Measurements from ENCODE around the gene NLGN1.

The NLGN1 gene

DNA sequence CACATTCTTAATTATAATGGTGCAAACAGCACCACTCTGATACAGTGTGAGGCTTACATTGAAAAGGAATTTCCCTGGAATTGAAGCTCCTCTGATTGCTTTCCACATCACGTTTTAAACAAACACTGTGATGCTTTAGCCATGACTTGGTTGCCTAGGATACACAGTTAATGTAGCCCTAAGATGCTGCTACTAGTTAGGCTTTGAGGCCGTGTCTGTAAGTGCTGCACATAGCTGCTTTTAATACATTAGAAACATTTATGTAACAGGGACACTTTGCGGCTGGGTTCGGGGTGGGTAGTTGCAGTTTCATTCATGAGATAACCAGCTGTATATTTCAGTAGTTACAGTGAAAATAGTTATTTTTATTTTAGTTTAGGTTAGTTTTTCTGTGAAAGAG is 334.7 kb downstream of the NLGN1 start:
- DNase-seq: no peak

GRCh38 chr3:173733029-173733652 is 335.6 kb downstream of the NLGN1 start:
- DNase-seq: no peak

DNA sequence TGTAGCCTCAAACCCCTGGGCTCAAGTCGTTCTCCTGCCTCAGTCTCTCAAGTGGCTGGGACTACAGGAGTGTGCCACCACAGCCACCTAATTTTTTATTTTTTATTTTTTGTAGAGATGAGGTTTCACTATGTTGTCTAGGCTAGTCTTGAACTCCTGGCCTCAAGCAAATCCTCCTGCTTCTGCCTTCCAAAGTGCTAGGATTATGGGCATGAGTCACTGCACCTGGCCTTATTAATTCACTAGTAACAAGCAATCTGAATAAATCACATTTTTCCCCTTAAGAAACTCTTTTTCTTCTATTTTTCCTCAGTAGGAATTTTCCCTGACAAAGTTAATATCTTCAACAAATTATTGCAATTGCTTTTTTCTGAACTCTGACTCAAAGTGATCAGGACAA is 336.9 kb downstream of the NLGN1 start:
- DNase-seq: no peak

DNA sequence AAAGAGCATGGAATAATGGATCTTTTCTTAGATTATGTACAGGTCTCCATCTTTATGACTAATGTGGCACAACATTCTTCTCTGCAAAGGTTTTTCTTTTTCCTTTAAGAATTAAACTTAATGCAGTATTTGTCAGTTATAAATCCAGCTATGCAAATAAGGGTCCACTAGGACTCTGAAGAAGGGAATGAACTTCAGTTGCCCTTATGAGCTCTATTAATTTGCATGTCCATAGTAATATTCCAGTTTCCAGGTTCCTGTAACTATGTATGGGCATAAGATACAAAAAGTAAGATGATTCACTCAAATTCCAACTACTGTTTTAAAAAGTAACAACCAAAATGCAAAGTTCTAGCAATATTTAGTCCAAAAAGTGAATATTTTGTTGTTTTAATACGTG is 337.4 kb downstream of the NLGN1 start:
- no peak for DNase-seq

GRCh38 chr3:173735841-173736240 is 338.3 kb downstream of the NLGN1 start:
- no peak for DNase-seq

DNA sequence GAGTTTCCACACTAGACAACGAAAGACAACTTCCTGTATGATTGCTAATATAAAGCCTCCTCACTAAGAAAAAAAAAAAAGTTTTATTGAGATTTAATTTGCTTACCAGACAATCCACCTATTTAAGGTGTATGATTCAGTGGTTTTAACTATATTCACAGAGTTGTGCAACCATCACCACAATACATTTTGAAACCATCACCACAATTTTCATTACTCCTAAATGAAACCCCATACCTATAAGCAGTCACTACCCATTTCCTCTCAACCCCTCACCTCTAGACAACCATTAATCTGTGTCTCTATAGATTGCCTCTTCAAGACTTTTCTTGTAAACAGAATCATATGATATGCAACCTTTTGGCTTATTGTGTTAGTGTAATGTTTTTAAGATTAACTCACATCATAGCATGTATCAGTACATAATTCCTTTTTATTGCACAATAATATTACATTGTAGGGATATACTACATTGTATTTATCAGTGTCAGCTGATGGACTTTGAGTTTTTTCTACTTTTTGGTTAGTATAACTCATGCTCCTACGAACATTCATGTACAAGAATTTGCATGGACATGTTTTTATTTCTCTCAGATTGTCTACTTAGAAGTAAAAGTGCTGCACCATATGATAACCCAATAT is 339.7 kb downstream of the NLGN1 start:
- DNase-seq: no peak

DNA sequence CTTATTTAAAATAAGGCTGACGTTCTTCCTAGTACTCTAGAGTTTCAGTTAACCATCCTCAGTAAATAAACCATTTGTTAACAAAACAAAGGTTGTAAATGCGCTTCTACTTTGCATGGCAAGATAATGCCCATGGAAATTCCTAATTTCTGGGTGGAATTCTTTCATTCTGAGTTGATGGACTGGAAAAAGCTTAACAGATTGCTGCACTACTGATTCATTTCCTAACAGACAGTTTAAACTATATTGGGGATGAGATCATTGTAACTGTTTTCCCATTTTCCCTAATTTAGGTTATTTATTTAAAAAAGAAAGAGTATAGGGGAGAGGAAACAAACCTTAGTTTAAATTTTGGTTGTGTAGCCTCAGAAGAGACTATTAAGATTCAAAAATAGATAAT is 342.2 kb downstream of the NLGN1 start:
- no peak for DNase-seq

GRCh38 chr3:173742491-173742890 is 344.9 kb downstream of the NLGN1 start:
- DNase-seq: no peak

GRCh38 chr3:173743111-173743510 is 345.6 kb downstream of the NLGN1 start:
- no peak for DNase-seq

- DNase-seq: no peak
Observed at GRCh38 chr3:173743516-173743915, 346.0 kb downstream of the NLGN1 start.

- DNase-seq: no peak
Observed at GRCh38 chr3:173744479-173744878, 346.9 kb downstream of the NLGN1 start.

DNA sequence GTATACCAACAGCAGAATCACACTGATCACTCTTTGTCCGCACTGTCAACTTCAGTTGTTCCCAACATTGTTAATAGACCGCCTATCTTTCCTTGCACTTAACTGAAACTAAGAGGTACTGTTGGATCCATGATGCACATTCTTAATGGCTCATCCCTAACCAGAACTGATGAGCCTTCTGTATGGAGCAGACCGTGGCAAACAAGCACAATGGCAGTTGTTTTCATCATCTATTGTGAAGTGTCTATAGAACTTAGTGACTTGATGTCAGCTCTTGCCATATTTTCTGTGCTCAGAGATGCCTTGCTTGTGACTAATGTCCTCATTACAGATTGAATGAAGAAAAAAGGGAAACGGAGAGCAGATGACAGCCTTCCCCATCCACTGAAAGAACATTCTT is 347.4 kb downstream of the NLGN1 start:
- DNase-seq: no peak

GRCh38 chr3:173745952-173746682 is 348.6 kb downstream of the NLGN1 start:
- DNase-seq: no peak

GRCh38 chr3:173747427-173747826 is 349.9 kb downstream of the NLGN1 start:
- no peak for DNase-seq

DNA sequence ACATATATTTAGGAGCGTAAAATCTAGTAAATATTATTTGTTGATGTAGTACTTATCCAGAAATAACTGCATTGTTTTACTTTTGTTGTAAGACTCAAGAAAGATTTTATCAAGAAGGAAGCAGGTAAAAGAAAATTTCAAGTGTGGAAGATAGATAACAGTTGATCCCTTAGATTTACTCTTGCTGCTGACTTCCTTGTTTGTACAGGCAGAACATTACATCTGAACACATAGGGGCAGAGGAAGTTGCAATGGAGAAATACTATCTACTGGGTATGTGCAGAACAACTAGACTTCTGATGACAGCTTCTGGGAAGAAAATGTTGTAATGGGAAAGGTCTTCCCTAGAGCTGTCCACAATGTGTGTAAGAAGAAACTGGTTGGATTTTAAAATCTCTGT is 350.6 kb downstream of the NLGN1 start:
- DNase-seq: no peak

- no peak for DNase-seq
Observed at GRCh38 chr3:173750095-173750494, 352.6 kb downstream of the NLGN1 start.

DNA sequence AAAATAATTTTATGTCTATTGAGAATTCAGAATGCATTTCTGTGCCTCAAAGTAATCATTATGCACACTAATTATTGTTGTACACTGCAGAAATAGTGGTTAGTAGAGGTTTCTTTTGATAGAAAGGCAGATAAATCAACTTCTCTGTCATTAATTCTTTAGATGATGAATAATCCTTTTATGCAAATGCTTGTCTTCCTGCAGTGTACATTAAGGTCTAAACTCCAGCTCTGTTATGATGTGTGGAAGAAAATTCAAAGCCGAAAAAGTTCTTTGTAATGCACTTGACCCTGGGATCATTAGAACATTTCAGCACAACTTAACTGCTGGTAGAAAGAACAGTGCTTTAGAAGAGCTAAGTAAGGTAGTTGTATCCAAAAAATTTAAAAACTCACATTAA is 353.0 kb downstream of the NLGN1 start:
- DNase-seq: no peak

DNA sequence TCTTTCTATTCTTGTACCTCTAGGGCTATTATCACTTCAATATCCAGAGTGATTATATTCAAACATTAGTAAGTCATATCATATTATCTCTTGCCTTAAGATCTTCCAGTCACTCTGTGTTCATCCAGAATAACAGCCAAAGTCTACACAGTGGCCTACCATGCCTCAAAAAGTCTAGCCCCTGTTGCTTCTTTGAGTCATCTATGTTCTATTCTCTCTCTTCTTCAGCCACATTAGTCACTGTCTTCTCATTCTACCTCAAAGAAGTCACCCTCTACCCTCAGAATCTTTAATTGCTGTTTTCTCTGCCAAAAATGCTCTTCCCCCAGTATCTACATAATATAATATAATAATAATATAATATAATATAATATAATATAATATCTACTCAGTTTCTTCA is 356.0 kb downstream of the NLGN1 start:
- DNase-seq: no peak

DNA sequence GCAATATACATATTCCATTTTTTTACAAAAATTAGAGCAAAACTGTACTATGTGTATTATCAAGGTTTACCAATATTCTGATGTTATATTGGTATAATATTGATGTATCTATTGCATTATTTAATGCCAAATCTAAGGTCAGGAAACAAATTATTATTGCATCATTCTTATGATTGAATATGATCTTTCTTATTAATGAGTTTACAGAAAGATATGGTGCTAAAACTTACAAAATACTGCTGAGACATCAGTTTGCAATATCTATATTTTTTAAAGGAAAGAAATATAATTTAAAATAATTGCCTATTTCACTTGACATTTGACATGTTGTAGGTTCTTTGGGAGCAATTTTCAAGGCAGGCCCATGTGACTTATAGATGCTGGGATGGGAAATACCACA is 357.6 kb downstream of the NLGN1 start:
- no peak for DNase-seq

GRCh38 chr3:173761161-173761560 is 363.6 kb downstream of the NLGN1 start:
- no peak for DNase-seq

DNA sequence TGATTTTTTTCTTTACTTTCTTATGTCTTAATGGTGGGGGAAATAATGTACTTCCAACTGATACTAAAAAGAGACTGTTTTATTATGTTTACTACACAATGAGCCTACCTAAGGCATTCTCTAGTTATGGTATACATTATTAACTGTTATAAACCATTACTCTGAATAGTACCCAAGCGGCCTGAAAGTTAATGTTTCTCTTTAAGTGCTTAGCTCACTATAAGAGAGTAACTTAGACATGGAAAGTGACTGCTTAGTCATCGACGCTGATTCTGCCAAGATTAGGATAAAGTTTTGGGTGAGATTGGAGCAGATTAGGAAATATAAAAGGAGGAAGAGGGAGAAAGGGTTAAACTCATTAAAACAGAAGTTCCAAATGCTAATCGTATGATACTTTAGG is 365.0 kb downstream of the NLGN1 start:
- no peak for DNase-seq

DNA sequence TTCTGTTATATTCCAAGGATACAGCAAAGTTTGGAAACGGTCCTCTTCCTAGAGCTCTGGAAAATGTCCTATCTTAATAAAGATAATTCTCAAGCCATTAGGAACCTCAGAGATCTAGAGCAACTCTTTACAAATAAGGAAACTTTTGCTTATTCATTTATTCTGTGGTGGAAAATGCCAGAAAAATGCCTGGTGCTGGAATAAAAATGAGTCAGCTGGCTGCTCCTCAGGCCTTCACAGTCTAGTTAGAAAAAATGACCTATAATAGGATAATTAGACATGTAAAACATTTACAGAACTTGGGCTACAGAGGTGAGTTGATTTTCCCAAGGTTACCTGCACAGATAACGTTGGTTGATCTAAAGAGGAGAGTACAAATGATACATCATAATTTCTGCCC is 372.5 kb downstream of the NLGN1 start:
- DNase-seq: no peak

- DNase-seq: no peak
Observed at GRCh38 chr3:173770796-173771573, 373.4 kb downstream of the NLGN1 start.

DNA sequence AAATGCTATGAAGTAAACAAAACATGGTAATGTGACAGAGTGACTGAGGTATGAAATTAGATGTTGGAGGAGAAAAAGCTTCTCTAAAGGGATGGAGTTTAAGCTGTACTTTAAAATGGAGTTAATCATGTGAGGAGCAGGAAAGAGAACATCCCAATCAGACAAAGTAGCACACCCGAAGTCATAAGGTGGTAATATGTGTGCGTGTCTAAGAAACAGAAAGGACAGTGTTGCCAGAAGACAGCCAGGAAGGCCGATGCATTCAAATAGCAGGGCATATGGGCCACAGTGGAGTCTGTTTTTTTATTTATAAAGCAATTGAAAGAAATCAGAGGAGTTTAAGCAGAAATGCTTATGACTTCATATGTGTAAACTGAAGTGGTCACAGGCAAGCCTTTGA is 376.3 kb downstream of the NLGN1 start:
- DNase-seq: no peak

Measured in activated naive CD4-positive, alpha-beta T cell treated with anti-CD3 and anti-CD28 coated beads, Interleukin-2, amount 50 U/mL, for 16 hours (primary cell).